Measurements from ENCODE around the gene AMIGO1. TPM values are rescaled to one million over a fixed set of nuclear protein-coding genes. Genes with fewer than 3 reads are reported as not detected.

Gene AMIGO1
- total RNA-seq, 1 donor from 2014 or later, result 9.1 TPM

- ATAC-seq, result no peak
- intact Hi-C loops (cut with DNase I), result loop anchor here (5.0 kb wide), 1 partner anchor 34 kb away; no protein-coding TSS in a partner anchor
- H3K27me3 ChIP-seq (ENCODE audit: low read depth), result no peaks in the 10 kb centered on the region
- H3K9me3 ChIP-seq, result no peaks in the 10 kb centered on the region
- H3K4me1 ChIP-seq, result peaks cover 12% of the 10 kb centered on the region
- TF ChIP-seq CTCF (IDR thresholded peaks at IDR 0.05), result no peak
- no peak overlapping the region for H3K4me3 ChIP-seq
- DNase-seq, result no peak
- H3K36me3 ChIP-seq, result no peaks in the 10 kb centered on the region
- H3K27ac ChIP-seq, result no peak overlapping the region
Measured at GRCh38 chr1:109531380-109531779, 21.9 kb upstream of the AMIGO1 start.

GRCh38 chr1:109530457-109531087 lies 21.0 kb upstream of the AMIGO1 start:
- peaks cover 12% of the 10 kb centered on the region for H3K4me1 ChIP-seq
- TF ChIP-seq CTCF (IDR thresholded peaks at IDR 0.05), result no peak
- ATAC-seq (no peak), DNase-seq (no peak)
- no peaks in the 10 kb centered on the region for H3K27me3 ChIP-seq (ENCODE audit: low read depth)
- peak overlapping the region; percentile 41 for H3K27ac ChIP-seq
- H3K4me3 ChIP-seq, result no peak overlapping the region
- no peaks in the 10 kb centered on the region for H3K36me3 ChIP-seq
- no peaks in the 10 kb centered on the region for H3K9me3 ChIP-seq
- intact Hi-C loops (cut with DNase I), result loop anchor here (5.0 kb wide), 1 partner anchor 33 kb away; no protein-coding TSS in a partner anchor

- Histone ChIP-seq H3K27ac (peak overlapping the region; percentile 41), H3K4me3 (no peak overlapping the region)
- ATAC-seq, result no peak
Measured at GRCh38 chr1:109529881-109530456, 20.4 kb upstream of the AMIGO1 start.

GRCh38 chr1:109528712-109529111 lies 19.2 kb upstream of the AMIGO1 start:
- no peak for TF ChIP-seq CTCF (IDR thresholded peaks at IDR 0.05)
- H3K27me3 ChIP-seq (ENCODE audit: low read depth), result no peaks in the 10 kb centered on the region
- intact Hi-C loops (cut with DNase I), result no loop called here
- no peak for DNase-seq
- H3K36me3 ChIP-seq, result no peaks in the 10 kb centered on the region
- H3K4me1 ChIP-seq, result peaks cover 12% of the 10 kb centered on the region
- no peaks in the 10 kb centered on the region for H3K9me3 ChIP-seq
- no peak for ATAC-seq
- H3K27ac ChIP-seq, result no peak overlapping the region
- H3K4me3 ChIP-seq, result no peak overlapping the region

More at GRCh38 chr1:109529881-109530456, 20.4 kb upstream of the AMIGO1 start:
- Histone ChIP-seq H3K36me3 (no peaks in the 10 kb centered on the region), H3K9me3 (no peaks in the 10 kb centered on the region), H3K27me3 (ENCODE audit: low read depth) (no peaks in the 10 kb centered on the region), H3K4me1 (peaks cover 12% of the 10 kb centered on the region)
- no peak for DNase-seq
- intact Hi-C loops (cut with DNase I), result loop anchor here (5.0 kb wide), 1 partner anchor 33 kb away; no protein-coding TSS in a partner anchor
- no peak for TF ChIP-seq CTCF (IDR thresholded peaks at IDR 0.05)

- no peak for TF ChIP-seq CTCF (IDR thresholded peaks at IDR 0.05)
- ATAC-seq (no peak), DNase-seq (no peak)
- H3K4me1 ChIP-seq, result peaks cover 12% of the 10 kb centered on the region
- no peak overlapping the region for H3K27ac ChIP-seq
- H3K4me3 ChIP-seq, result no peak overlapping the region
- H3K27me3 ChIP-seq (ENCODE audit: low read depth), result no peaks in the 10 kb centered on the region
- no peaks in the 10 kb centered on the region for H3K36me3 ChIP-seq
- intact Hi-C loops (cut with DNase I), result no loop called here
- H3K9me3 ChIP-seq, result no peaks in the 10 kb centered on the region
Measured at GRCh38 chr1:109527846-109528695, 18.5 kb upstream of the AMIGO1 start.

All from lower lobe of right lung (tissue), 2 donors.